ENCODE data around the gene CYB561D1.

The CYB561D1 gene

DNA sequence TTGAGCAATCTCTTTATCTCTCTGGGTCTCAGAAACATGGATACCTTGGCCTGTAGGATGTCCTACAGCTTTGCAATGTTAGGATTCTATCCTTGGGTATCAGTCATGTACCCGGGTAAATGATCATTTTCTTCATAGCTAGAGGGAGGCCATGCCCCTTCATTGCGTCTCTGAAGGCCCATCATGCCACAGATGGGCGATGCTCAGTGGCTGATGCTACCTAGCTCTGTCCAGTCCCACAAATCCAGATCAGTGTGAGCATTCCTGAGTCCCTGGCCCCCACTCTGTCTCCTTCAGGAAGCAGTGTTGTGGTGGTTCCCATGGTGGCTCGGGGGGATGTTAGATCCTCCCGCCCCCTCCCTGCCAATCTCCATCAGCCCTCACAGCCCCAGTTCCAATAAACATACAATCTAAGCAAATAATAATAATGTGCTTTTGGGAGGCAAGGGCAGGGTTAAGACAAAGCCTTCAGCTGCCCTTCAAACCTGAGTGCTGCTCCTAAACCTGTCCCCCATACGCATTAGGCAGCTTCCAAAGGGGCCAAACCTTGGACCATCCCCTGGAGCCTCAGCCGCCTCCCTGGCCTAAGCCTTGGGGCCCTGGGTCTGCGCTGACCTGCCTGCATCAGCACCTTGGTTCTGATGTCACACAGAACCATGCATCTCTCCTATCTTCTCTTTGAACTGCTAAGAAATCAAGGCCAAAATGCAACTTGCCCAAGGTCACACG, 45.1 kb downstream of the CYB561D1 start:
- Histone ChIP-seq H2AFZ (ENCODE audit: low read length) (no peak overlapping the region), H3K4me1 (ENCODE audit: low read length) (no peaks in the 10 kb centered on the region), H4K20me1 (ENCODE audit: insufficient read depth, low read length) (no peaks in the 10 kb centered on the region), H3K9ac (ENCODE audit: low read length) (no peak overlapping the region), H3K79me2 (ENCODE audit: low read length) (no peaks in the 10 kb centered on the region), H3K9me2 (replicated peaks; ENCODE audit: insufficient read depth, low read length) (no peaks in the 10 kb centered on the region), H3K27ac (ENCODE audit: low read length) (no peak overlapping the region), H3K27me3 (replicated peaks; ENCODE audit: insufficient read depth, low read length) (no peaks in the 10 kb centered on the region), H3K4me3 (ENCODE audit: low read length) (no peak overlapping the region), H3F3A (ENCODE audit: insufficient read depth, low read length) (no peaks in the 10 kb centered on the region), H3K36me3 (replicated peaks; ENCODE audit: insufficient read depth, low read length) (no peaks in the 10 kb centered on the region), H3K4me2 (ENCODE audit: low read depth, low read length) (no peak overlapping the region), H3K9me3 (replicated peaks; ENCODE audit: insufficient read depth, low read length) (no peaks in the 10 kb centered on the region)
- DNase-seq: no peak
- TF ChIP-seq EZH2phosphoT487 (IDR thresholded peaks at IDR 0.05; ENCODE audit: low read length) (no peak), EZH2 (optimal IDR thresholded peaks at IDR 0.05; ENCODE audit: low read depth, low read length) (no peak)
- TF ChIP-seq, protein P1, sequence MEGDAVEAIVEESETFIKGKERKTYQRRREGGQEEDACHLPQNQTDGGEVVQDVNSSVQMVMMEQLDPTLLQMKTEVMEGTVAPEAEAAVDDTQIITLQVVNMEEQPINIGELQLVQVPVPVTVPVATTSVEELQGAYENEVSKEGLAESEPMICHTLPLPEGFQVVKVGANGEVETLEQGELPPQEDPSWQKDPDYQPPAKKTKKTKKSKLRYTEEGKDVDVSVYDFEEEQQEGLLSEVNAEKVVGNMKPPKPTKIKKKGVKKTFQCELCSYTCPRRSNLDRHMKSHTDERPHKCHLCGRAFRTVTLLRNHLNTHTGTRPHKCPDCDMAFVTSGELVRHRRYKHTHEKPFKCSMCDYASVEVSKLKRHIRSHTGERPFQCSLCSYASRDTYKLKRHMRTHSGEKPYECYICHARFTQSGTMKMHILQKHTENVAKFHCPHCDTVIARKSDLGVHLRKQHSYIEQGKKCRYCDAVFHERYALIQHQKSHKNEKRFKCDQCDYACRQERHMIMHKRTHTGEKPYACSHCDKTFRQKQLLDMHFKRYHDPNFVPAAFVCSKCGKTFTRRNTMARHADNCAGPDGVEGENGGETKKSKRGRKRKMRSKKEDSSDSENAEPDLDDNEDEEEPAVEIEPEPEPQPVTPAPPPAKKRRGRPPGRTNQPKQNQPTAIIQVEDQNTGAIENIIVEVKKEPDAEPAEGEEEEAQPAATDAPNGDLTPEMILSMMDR (IDR thresholded peaks at IDR 0.05; ENCODE audit: low read length): no peak

DNA sequence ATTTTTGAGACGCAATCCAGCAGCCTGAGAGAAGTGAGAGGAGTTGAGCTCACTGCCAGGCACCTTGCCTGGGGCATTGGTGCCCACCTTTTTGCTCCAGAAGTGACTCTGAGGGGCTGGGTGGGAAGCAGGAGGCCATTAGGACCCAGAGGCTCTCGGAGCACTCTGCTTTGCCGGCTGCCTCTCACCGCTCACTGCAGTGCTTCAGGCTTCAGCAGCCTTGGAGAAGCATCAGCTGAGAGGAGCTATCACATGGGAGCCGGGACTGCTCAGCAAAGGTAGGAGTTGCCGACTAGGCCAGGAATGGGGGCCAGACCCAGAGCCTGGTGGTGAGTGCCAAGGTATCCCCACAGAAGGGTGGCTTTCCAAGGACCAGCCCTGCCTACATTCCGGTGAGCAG, 45.8 kb downstream of the CYB561D1 start, which contains the start of gene GPR61:
GPR61 (plus strand) TSS at position 197 of the 400 bp plus-strand sequence. CDS start 3,151 bp downstream, outside the sequence.
- Histone ChIP-seq H4K20me1 (ENCODE audit: insufficient read depth, low read length) (no peaks in the 10 kb centered on the region), H3K9me2 (replicated peaks; ENCODE audit: insufficient read depth, low read length) (no peaks in the 10 kb centered on the region), H3K27me3 (replicated peaks; ENCODE audit: insufficient read depth, low read length) (no peaks in the 10 kb centered on the region), H2AFZ (ENCODE audit: low read length) (no peak within 1 kb of the TSS), H3K79me2 (ENCODE audit: low read length) (no peaks in the 10 kb centered on the region), H3K9me3 (replicated peaks; ENCODE audit: insufficient read depth, low read length) (no peaks in the 10 kb centered on the region), H3K36me3 (replicated peaks; ENCODE audit: insufficient read depth, low read length) (no peaks in the 10 kb centered on the region), H3K27ac (ENCODE audit: low read length) (no peak within 1 kb of the TSS), H3K4me2 (ENCODE audit: low read depth, low read length) (no peak within 1 kb of the TSS), H3F3A (ENCODE audit: insufficient read depth, low read length) (no peaks in the 10 kb centered on the region), H3K9ac (ENCODE audit: low read length) (no peak within 1 kb of the TSS), H3K4me1 (ENCODE audit: low read length) (no peaks in the 10 kb centered on the region), H3K4me3 (ENCODE audit: low read length) (no peak within 1 kb of the TSS)
- no peak for DNase-seq
- TF ChIP-seq, protein P1 (IDR thresholded peaks at IDR 0.05; ENCODE audit: low read length): no peak
- no peak for TF ChIP-seq EZH2phosphoT487 (IDR thresholded peaks at IDR 0.05; ENCODE audit: low read length)
- no peak for TF ChIP-seq EZH2 (optimal IDR thresholded peaks at IDR 0.05; ENCODE audit: low read depth, low read length)

DNA sequence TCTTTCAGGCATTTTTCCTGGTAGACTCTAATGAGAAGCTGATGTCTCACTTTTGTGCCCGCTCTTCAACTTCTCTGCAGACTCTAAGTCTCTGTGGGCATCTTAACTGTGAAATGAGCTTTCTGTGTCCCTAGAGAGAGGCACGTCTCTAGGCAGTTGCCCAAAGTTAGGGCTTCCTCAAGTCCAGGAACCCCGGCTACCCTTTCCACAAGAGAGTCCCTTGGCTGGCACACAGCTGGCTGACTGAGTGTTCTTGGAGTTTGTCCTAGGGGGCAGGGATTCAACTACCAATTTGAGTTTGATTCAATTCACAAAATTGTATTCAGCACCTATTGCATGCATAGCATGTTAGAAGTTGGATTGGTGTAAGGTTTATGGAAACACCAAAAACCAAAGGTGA, 47.2 kb downstream of the CYB561D1 start:
- DNase-seq: no peak
- Histone ChIP-seq H3K9me3 (replicated peaks; ENCODE audit: insufficient read depth, low read length) (no peaks in the 10 kb centered on the region), H3K9ac (ENCODE audit: low read length) (no peak overlapping the region), H3F3A (ENCODE audit: insufficient read depth, low read length) (no peaks in the 10 kb centered on the region), H3K27me3 (replicated peaks; ENCODE audit: insufficient read depth, low read length) (no peaks in the 10 kb centered on the region), H4K20me1 (ENCODE audit: insufficient read depth, low read length) (no peaks in the 10 kb centered on the region), H3K36me3 (replicated peaks; ENCODE audit: insufficient read depth, low read length) (no peaks in the 10 kb centered on the region), H3K9me2 (replicated peaks; ENCODE audit: insufficient read depth, low read length) (no peaks in the 10 kb centered on the region), H3K4me3 (ENCODE audit: low read length) (no peak overlapping the region), H3K4me2 (ENCODE audit: low read depth, low read length) (no peak overlapping the region), H3K79me2 (ENCODE audit: low read length) (no peaks in the 10 kb centered on the region), H2AFZ (ENCODE audit: low read length) (no peak overlapping the region), H3K4me1 (ENCODE audit: low read length) (no peaks in the 10 kb centered on the region), H3K27ac (ENCODE audit: low read length) (no peak overlapping the region)
- TF ChIP-seq EZH2 (optimal IDR thresholded peaks at IDR 0.05; ENCODE audit: low read depth, low read length): no peak
- TF ChIP-seq, protein P1 (IDR thresholded peaks at IDR 0.05; ENCODE audit: low read length): no peak
- TF ChIP-seq EZH2phosphoT487 (IDR thresholded peaks at IDR 0.05; ENCODE audit: low read length): no peak
